Measurements from ENCODE around the gene IARS2. TPM values are rescaled to one million over a fixed set of nuclear protein-coding genes. Genes with fewer than 3 reads are reported as not detected.

Gene IARS2
- total RNA-seq, 1 donor from 2014 or later = 37.6 TPM

GRCh38 chr1:220182656-220183055 is 88.7 kb downstream of the IARS2 start:
- no peak overlapping the region for H3K4me3 ChIP-seq
- intact Hi-C loops (cut with DNase I) = no loop called here

GRCh38 chr1:220184506-220184905 is 90.6 kb downstream of the IARS2 start:
- Histone ChIP-seq H3K36me3 (peaks cover 0 to 43% of the 10 kb centered on the region in 2 donors), H3K9me3 (no peaks in the 10 kb centered on the region), H3K4me1 (no peaks in the 10 kb centered on the region), H3K4me3 (no peak overlapping the region), H3K27me3 (no peaks in the 10 kb centered on the region), H3K27ac (no peak overlapping the region)
- no peak for TF ChIP-seq CTCF (IDR thresholded peaks at IDR 0.05)
- no peak for TF ChIP-seq POLR2AphosphoS5 (IDR thresholded peaks at IDR 0.05; ENCODE audit: insufficient read depth in 1 of 2, low read depth in 1 of 2)
- no peak for TF ChIP-seq POLR2A (IDR thresholded peaks at IDR 0.05)
- intact Hi-C loops (cut with DNase I) = no loop called here
- no peak for DNase-seq (ENCODE audit: extremely low spot score in 2 of 2)

More at GRCh38 chr1:220182656-220183055, 88.7 kb downstream of the IARS2 start:
- H3K4me1 ChIP-seq = no peaks in the 10 kb centered on the region
- no peaks in the 10 kb centered on the region for H3K27me3 ChIP-seq
- H3K9me3 ChIP-seq = no peaks in the 10 kb centered on the region
- no peak for DNase-seq (ENCODE audit: extremely low spot score in 2 of 2)
- H3K36me3 ChIP-seq = peaks cover 0 to 30% of the 10 kb centered on the region in 2 donors
- no peak overlapping the region for H3K27ac ChIP-seq
- TF ChIP-seq CTCF (IDR thresholded peaks at IDR 0.05) = no peak
- TF ChIP-seq POLR2A (IDR thresholded peaks at IDR 0.05) = no peak
- TF ChIP-seq POLR2AphosphoS5 (IDR thresholded peaks at IDR 0.05; ENCODE audit: insufficient read depth in 1 of 2, low read depth in 1 of 2) = no peak

GRCh38 chr1:220186752-220187151 is 92.8 kb downstream of the IARS2 start:
- Histone ChIP-seq H3K27me3 (no peaks in the 10 kb centered on the region), H3K27ac (no peak overlapping the region), H3K9me3 (no peaks in the 10 kb centered on the region), H3K36me3 (peaks cover 0 to 48% of the 10 kb centered on the region in 2 donors), H3K4me1 (no peaks in the 10 kb centered on the region), H3K4me3 (no peak overlapping the region)
- TF ChIP-seq POLR2A (IDR thresholded peaks at IDR 0.05) (no peak), CTCF (IDR thresholded peaks at IDR 0.05) (no peak), POLR2AphosphoS5 (IDR thresholded peaks at IDR 0.05; ENCODE audit: insufficient read depth in 1 of 2, low read depth in 1 of 2) (no peak)
- intact Hi-C loops (cut with DNase I) = no loop called here
- DNase-seq (ENCODE audit: extremely low spot score in 2 of 2) = no peak

GRCh38 chr1:220188538-220188937 is 94.6 kb downstream of the IARS2 start:
- DNase-seq (ENCODE audit: extremely low spot score in 2 of 2) = no peak
- no peaks in the 10 kb centered on the region for H3K9me3 ChIP-seq
- TF ChIP-seq POLR2A (IDR thresholded peaks at IDR 0.05) = no peak
- no peak for TF ChIP-seq CTCF (IDR thresholded peaks at IDR 0.05)
- no peak for TF ChIP-seq POLR2AphosphoS5 (IDR thresholded peaks at IDR 0.05; ENCODE audit: insufficient read depth in 1 of 2, low read depth in 1 of 2)
- no peak overlapping the region for H3K4me3 ChIP-seq
- H3K27me3 ChIP-seq = no peaks in the 10 kb centered on the region
- intact Hi-C loops (cut with DNase I) = no loop called here
- peaks cover 0 to 57% of the 10 kb centered on the region in 2 donors for H3K36me3 ChIP-seq
- no peaks in the 10 kb centered on the region for H3K4me1 ChIP-seq
- H3K27ac ChIP-seq = no peak overlapping the region

- H3K27me3 ChIP-seq = no peaks in the 10 kb centered on the region
- no peak overlapping the region for H3K4me3 ChIP-seq
- H3K36me3 ChIP-seq = peaks cover 0 to 65% of the 10 kb centered on the region in 2 donors
- H3K9me3 ChIP-seq = no peaks in the 10 kb centered on the region
- intact Hi-C loops (cut with DNase I) = no loop called here
- TF ChIP-seq CTCF (IDR thresholded peaks at IDR 0.05) = no peak
- no peak for TF ChIP-seq POLR2A (IDR thresholded peaks at IDR 0.05)
- TF ChIP-seq POLR2AphosphoS5 (IDR thresholded peaks at IDR 0.05; ENCODE audit: insufficient read depth in 1 of 2, low read depth in 1 of 2) = no peak
- no peak for DNase-seq (ENCODE audit: extremely low spot score in 2 of 2)
- H3K4me1 ChIP-seq = no peaks in the 10 kb centered on the region
- no peak overlapping the region for H3K27ac ChIP-seq
Measured at GRCh38 chr1:220189750-220190347, 95.9 kb downstream of the IARS2 start.

Measured in vagina (tissue), 2 donors.